Ascending aorta (tissue), 2 donors: ENCODE measurements around the gene TRIM25. TPM values are rescaled to one million over a fixed set of nuclear protein-coding genes. Genes with fewer than 3 reads are reported as not detected.

Experiments used
- DNase-seq, 2 donors: peaks; one replicate each; pipeline ENCODE4 v3.0.0-alpha.2; 2019; ENCODE audit warnings: low spot score in 2 of 2
- H3K27ac ChIP-seq, 2 donors: fragments of 200-600 bp; sonication (generic); one replicate each; pipeline ENCODE4 v1.5.1; 2016 to 2017; ENCODE audit warnings: mild to moderate bottlenecking in 1 of 2
- H3K27me3 ChIP-seq: fragments of 200-600 bp; sonication (generic); one replicate; pipeline ENCODE4 v1.5.1; 2017
- H3K36me3 ChIP-seq, 2 donors: fragments of 200-600 bp; sonication (generic); one replicate each; pipeline ENCODE4 v1.5.1; 2016
- H3K4me1 ChIP-seq, 2 donors: fragments of 200-600 bp; sonication (generic); one replicate each; pipeline ENCODE4 v1.5.1; 2016 to 2017; ENCODE audit warnings: mild to moderate bottlenecking in 1 of 2
- H3K4me3 ChIP-seq, 2 donors: fragments of 200-600 bp; sonication (generic); one replicate each; pipeline ENCODE4 v1.5.1; 2016 to 2017; ENCODE audit warnings: mild to moderate bottlenecking in 1 of 2
- H3K9me3 ChIP-seq, 2 donors: fragments of 200-600 bp; sonication (generic); one replicate each; pipeline ENCODE4 v1.5.1; 2016
- intact Hi-C: fragments of 100-400 bp; cut with DNase I; formaldehyde crosslinking; loops from one replicate; pipeline ENCODE4 v1.15.1; 2023
- total RNA-seq: library from RNA; depleted of rRNA; stranded (reverse); fragments of >200 nt; gene quantifications from one replicate; pipeline ENCODE4 v1.1.0, GENCODE V29; 2016
- TF ChIP-seq, protein P1 (sequence below), 3 experiments: fragments of 200-600 bp in 2 of 3; fragments of 450-650 bp in 1 of 3; sonication (generic) in 2 of 3; IDR thresholded peaks; one replicate each; pipeline ENCODE4 v1.5.1; 2016 to 2019; ENCODE audit warnings: antibody characterized with exemption in 3 of 3, mild to moderate bottlenecking in 1 of 3, moderate library complexity in 1 of 3

The TRIM25 gene
- total RNA-seq, 1 donor from 2014 or later = 65.3 TPM

- DNase-seq = no peak
- intact Hi-C loops = no loop called here
- H3K27me3 ChIP-seq = no peaks in the 10 kb centered on the region
- H3K9me3 ChIP-seq = no peaks in the 10 kb centered on the region
- no peak overlapping the region for H3K4me3 ChIP-seq
- TF ChIP-seq, protein P1, sequence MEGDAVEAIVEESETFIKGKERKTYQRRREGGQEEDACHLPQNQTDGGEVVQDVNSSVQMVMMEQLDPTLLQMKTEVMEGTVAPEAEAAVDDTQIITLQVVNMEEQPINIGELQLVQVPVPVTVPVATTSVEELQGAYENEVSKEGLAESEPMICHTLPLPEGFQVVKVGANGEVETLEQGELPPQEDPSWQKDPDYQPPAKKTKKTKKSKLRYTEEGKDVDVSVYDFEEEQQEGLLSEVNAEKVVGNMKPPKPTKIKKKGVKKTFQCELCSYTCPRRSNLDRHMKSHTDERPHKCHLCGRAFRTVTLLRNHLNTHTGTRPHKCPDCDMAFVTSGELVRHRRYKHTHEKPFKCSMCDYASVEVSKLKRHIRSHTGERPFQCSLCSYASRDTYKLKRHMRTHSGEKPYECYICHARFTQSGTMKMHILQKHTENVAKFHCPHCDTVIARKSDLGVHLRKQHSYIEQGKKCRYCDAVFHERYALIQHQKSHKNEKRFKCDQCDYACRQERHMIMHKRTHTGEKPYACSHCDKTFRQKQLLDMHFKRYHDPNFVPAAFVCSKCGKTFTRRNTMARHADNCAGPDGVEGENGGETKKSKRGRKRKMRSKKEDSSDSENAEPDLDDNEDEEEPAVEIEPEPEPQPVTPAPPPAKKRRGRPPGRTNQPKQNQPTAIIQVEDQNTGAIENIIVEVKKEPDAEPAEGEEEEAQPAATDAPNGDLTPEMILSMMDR (IDR thresholded peaks at IDR 0.05) = no peak
- H3K4me1 ChIP-seq = no peaks in the 10 kb centered on the region
- no peaks in the 10 kb centered on the region for H3K36me3 ChIP-seq
- H3K27ac ChIP-seq = no peak overlapping the region
Measured at GRCh38 chr17:56925088-56925487, 11.2 kb upstream of the TRIM25 start.

GRCh38 chr17:56919717-56920116 lies 5.9 kb upstream of the TRIM25 start:
- no peaks in the 10 kb centered on the region for H3K27me3 ChIP-seq
- no peaks in the 10 kb centered on the region for H3K9me3 ChIP-seq
- intact Hi-C loops = no loop called here
- TF ChIP-seq, protein P1 (IDR thresholded peaks at IDR 0.05) = no peak
- peaks cover 0 to 11% of the 10 kb centered on the region in 2 donors for H3K4me1 ChIP-seq
- no peak overlapping the region for H3K4me3 ChIP-seq
- no peak for DNase-seq
- H3K36me3 ChIP-seq = no peaks in the 10 kb centered on the region
- H3K27ac ChIP-seq = no peak overlapping the region

DNA sequence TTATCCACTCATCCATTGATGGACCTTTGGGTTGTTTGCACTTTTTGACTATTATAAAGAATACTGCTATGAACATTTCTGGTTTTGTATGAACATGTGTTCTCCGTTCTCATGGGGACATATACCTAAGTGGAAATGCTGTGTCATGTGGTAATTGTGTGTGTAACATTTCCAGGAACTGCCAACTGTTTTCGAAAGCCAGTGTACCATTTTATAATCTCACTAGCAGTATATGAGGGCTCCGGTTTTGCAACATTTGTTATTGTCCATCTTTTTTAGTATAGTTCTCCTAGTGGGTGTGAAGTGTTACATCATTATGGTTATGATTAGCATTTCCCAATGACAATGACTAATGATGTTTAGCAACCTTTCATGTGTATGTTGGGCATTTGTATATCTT lies 5.1 kb upstream of the TRIM25 start:
- Histone ChIP-seq H3K4me1 (peaks cover 0 to 11% of the 10 kb centered on the region in 2 donors), H3K4me3 (no peak overlapping the region), H3K9me3 (no peaks in the 10 kb centered on the region), H3K36me3 (no peaks in the 10 kb centered on the region), H3K27ac (no peak overlapping the region), H3K27me3 (no peaks in the 10 kb centered on the region)
- TF ChIP-seq, protein P1 (IDR thresholded peaks at IDR 0.05) = no peak
- DNase-seq = no peak
- intact Hi-C loops = no loop called here

DNA sequence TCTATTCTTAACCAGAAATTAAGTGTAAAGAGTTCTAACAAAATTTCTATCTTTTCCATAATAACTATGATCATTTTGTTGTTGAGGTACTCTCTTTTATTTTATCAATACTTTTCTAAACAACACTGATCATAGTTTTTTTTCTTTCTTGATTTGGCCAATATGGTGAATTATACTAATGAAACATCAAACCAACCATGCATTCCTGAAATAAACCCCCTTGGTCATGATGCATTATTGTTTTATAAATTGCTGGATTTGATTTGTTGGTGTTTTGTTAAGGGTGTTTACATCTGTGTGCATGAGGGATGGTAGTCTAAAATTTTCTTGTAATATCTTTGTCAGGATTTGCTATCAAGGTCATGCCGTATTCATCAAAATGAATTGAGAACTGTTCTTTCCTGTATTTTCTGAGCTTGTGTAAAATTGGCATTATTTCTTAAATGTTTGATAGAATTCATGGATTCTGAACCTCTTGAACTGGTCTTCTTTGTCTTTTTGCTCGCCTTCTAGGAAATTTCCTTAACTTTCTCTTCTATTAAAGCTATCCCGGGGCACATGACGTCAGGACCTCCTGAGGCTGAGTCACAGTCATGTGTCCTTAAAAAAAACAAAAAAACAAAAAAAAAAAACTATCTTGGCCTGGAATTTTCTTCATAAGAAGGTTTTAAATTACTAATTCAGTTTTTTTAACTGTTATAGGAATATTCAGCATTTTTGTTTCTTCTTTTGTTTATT lies 3.9 kb upstream of the TRIM25 start:
- Histone ChIP-seq H3K27me3 (no peaks in the 10 kb centered on the region), H3K4me1 (peaks cover 0 to 11% of the 10 kb centered on the region in 2 donors), H3K36me3 (no peaks in the 10 kb centered on the region), H3K4me3 (no peak overlapping the region), H3K9me3 (no peaks in the 10 kb centered on the region), H3K27ac (no peak overlapping the region)
- intact Hi-C loops = no loop called here
- DNase-seq = no peak
- TF ChIP-seq, protein P1 (IDR thresholded peaks at IDR 0.05) = no peak

- Histone ChIP-seq H3K27ac (peak overlapping the region; percentile 87), H3K27me3 (no peaks in the 10 kb centered on the region), H3K9me3 (no peaks in the 10 kb centered on the region), H3K4me1 (peaks cover 0 to 17% of the 10 kb centered on the region in 2 donors), H3K4me3 (peak overlapping the region; percentile 91 to 92), H3K36me3 (no peaks in the 10 kb centered on the region)
- TF ChIP-seq, protein P1 (IDR thresholded peaks at IDR 0.05) = no peak
- intact Hi-C loops = loop anchor here (5.0 kb wide), 1 partner anchor 63 kb away; the partner anchor contains the start of gene SCPEP1
- no peak for DNase-seq
Measured at GRCh38 chr17:56914581-56915273, 878 bp upstream of the TRIM25 start.
